ENCODE data around the gene PLA2G1B.

The PLA2G1B gene

DNA sequence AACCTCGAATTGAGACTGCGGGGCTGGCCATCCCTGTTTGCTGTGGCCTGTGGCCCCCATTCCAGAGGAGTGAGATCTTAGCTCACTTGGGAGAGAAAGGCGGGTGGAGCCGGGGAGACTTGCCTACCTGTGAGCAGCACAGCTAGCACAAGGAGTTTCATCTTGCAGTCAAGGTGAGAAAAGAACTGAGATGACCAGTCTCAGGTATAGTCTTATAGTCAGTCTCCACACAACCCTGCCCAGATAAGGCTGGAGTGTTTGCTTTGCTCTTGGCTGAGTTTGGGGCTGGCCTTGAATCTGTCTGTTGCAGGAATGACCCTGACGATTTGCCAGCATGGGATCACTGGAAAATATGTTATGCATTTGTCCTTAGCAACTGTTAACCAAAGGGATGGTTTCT is at the start of gene PLA2G1B:
PLA2G1B (minus strand) TSS at position 187 of the 400 bp plus-strand sequence; CDS start at position 161, 26 bp downstream.
- no peak for DNase-seq (ENCODE audit: low read depth in 2 of 2)

DNA sequence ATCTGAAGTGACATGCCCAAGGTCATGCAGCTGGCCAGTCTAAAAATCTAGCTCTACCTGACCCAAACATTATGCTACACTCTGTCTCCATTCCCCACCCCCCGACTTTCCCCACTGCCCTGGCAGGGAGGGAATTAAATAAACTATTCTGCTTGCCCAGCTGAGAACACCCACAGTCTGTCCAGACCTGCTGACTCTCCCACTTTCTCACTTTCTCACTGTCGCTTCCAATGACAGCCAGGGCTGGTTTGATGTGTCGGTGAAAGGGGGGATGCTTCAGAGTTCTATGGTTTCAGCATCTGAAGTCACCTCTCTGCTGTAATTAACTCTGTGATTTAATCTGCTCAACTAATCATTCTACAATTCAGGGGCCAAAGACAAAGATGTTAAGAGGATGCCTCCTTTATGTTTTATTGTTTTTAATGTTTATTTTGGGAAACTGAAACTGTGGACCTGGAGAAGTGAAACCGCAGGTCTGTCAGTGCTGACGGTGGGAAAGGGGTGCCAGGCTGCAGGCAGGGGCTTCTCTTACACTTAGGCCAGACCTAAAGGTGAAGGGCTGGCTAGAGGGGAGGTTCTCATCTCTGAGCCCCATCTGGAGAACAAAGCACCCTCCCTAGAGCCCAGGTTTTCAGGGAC is 49.5 kb upstream of the PLA2G1B start:
- DNase-seq (ENCODE audit: low read depth in 2 of 2) = no peak

DNA sequence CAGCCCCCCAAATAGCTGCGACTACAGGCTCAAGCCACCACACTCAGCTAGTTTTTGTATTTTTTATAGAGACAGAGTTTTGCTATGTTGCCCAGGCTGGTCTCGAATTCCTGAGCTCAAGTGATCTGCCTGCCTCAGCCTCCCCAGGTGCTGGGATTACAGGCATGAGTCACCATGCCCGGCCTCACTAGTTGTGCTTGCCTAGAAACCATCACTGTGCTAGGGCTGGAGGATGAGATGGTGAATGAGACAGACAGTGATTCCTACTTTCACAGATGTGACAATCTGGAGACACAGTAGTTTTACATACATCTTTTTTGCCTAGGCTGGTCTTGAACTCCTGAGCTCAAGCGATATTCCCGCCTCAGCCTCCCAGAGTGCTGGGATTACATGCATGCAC is 48.8 kb upstream of the PLA2G1B start:
- DNase-seq (ENCODE audit: low read depth in 2 of 2) = no peak

DNA sequence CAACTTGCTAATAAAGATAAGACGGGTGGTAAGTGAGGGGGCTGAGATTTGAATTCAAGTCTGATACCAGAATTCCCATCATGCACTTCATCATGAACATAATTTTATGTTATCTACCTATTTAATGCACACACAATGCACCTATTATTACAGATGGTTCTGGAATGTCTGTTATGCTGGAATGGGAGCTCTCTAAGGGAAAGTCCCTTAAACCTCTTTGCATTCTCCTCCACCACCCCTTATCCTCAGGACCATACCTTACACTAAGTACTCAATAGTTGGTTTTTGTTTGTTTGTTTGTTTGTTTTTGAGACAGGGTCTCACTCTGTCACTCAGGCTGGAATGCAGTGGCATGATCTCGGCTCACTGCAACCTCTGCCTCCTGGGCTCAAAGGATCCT is 48.4 kb upstream of the PLA2G1B start:
- DNase-seq (ENCODE audit: low read depth in 2 of 2) = no peak

DNA sequence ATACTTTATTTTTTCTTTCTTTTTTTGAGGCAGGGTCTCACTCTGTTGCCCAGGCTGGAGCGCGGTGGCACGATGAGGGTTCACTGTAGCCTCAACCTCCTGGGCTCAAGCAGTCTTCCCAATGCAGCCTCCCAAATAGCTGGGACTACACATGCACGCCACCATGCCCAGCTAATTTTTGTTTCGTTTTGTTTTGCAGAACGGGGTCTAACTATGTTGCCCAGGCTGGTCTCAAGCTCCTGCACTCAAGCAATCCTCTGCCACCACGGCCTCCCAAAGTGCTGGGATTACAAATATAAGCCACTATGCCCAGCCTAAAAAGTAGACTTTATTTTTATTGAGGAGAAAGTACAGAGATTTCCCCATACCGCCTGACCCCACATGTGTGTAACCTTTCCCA is 46.1 kb upstream of the PLA2G1B start:
- DNase-seq (ENCODE audit: low read depth in 2 of 2) = no peak

DNA sequence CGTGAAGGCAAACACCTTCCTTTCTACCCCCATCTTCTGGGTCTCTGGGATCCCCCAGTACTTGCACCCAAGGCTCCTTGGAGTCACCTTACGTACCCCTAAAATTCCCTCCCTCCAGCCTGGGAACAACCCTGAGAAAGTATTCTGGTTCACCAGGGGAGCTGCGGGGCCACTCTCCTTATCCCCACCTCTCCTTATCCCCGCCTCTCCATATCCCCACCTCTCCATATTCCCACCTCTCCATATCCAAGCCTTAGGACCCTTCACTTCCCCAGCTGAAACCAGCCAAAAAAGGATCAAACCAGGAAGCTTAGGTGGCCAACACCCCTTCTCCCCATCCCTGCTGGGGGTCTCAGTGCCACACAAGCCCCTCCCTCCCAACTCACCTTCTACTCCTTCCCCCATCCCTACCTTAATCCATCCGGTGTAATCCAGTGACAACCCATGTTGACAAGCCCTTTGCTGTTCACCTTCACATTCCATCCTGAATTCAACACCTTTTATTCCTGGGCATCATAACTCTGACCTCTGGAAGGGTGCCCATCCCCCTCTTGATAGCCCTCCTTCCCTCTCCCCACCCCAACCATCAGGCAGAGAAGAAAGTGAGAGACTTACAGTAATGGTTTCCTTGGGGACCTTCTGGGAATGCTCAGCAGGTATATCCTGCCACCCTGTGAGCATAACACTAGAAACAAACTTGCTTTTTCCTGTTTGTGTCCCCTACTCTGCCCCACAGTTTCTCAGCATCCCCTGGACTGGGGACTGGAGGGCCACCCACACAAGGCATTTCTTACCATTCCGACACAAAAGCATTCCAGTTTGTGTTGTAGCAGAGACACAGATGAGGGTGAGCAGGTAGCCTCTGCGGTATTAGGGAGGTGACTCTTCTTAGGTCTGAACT is 43.0 kb upstream of the PLA2G1B start:
- DNase-seq (ENCODE audit: low read depth in 2 of 2) = no peak

DNA sequence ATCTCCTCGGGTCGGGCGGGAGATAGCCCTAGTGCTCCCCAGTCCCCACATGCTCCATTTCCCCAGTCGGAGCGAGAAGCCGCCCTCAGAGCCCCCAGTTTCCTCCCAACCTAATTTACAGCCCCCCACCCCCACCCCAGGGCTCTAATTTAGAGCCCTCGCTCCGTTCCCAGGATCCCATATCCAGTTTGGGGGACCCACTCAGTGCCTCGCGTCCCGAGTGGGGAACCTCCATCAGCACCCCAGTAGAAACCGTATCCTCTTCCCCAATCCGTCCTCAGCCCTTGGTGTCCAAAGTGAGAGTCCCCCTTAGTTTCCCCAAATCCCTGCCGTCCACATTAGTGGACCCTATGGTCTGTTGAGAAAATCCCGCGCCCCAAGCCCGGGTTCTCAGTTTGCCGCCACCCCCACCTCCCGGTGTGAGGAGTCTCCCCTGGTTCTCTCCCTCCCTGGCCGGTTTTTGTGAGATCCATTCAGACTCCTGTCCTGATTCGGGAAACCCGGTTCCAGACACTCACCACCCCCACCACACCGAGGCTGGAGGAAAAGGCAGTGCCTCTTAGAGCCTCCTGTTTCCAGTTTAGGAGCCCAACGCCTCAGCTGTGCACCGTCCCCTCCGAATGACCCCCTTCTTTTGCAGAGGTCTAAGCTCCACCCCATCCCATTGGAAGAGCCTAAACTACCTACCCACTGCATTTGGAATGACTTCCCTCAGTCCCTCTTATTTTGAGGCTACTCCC is 42.2 kb upstream of the PLA2G1B start:
- DNase-seq (ENCODE audit: low read depth in 2 of 2) = no peak

DNA sequence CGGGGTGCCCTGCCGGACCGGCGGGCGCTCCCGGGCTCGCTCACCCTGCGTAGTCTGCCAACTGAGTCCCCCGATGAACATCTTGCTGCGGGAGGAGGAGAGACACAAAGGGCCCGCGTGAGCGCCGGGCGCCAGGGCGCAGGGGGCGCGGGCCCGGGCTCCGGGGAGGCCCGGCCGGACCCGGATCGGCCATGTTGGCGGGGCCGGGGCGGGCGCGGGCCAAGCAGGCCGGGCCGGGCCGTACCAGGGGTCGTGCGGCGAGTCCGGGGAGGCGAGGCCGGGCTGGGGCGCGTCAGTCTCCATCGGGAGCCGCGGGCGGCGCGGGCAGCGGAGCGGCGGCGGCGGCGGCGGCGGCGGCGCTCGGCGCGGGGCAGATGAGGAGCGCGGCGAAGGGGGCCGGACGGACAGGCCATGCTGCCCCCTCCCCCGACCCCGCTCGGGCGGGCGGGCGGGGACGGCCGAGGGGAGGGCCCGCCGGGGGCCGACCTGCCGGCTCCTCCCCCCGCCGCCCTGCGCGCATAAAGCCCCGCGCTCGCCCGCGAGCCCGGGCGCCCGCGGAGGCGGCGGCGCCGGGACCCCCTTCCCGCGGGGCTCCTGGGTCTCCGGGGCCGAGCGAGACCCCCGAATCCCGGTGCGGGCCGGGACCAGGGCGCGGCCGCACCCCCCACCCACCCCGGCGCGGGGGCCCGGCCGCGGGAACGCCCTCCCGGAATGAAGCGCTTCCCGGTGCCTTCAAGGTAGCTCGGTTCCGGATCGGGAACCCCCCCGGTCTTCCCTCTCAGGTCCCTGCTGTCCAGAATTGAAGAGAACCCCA is 41.4 kb upstream of the PLA2G1B start, which contains the start of gene MSI1:
MSI1 (minus strand) TSS at position 376 of the 814 bp plus-strand sequence; CDS start at position 303, 73 bp downstream.
- DNase-seq (ENCODE audit: low read depth in 2 of 2) = peak in 1 of 2 donors; percentile 7

DNA sequence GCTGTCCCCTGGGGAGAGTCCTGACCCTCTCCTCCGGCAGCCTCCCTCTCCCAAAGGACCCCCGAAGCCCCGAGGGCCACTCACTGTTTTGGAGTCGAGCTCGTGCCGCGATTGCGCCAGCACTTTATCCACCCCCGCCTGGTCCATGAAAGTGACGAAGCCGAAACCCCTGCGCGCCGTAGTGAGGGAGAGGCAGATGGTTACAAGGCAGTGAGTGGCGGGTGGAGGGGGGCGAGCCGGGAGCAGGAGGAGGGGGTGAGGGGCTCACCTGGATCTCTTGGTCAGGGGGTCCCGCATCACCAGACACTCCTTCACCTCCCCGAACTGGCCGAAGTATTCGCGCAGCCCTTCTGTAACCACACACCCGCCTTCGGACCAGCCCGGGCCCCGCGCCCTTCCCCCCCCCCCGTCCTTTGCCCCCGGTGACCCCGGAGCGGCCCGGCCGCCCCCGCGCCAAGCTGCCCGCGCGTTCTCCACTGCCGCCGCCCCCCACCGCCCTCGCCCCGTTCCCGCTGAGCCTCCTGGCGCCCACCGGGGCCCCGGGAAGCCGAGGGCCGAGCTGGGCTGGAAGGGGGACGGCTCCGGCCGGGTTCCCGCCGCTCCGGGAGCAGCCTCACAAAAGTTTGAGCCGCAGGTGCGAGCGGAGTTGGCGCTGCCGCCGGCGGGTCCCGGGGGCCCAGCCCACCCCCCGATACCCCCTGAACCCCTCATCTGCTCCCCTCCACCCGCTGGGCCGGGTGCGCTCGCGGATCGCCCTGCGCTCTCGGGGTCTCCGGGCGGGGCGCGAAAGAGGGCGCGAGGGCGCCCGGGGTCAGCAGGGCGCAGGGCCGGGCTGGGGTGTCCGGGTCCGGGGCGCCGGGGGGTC is 40.6 kb upstream of the PLA2G1B start:
- peak; percentile 11 to 41 for DNase-seq (ENCODE audit: low read depth in 2 of 2)

DNA sequence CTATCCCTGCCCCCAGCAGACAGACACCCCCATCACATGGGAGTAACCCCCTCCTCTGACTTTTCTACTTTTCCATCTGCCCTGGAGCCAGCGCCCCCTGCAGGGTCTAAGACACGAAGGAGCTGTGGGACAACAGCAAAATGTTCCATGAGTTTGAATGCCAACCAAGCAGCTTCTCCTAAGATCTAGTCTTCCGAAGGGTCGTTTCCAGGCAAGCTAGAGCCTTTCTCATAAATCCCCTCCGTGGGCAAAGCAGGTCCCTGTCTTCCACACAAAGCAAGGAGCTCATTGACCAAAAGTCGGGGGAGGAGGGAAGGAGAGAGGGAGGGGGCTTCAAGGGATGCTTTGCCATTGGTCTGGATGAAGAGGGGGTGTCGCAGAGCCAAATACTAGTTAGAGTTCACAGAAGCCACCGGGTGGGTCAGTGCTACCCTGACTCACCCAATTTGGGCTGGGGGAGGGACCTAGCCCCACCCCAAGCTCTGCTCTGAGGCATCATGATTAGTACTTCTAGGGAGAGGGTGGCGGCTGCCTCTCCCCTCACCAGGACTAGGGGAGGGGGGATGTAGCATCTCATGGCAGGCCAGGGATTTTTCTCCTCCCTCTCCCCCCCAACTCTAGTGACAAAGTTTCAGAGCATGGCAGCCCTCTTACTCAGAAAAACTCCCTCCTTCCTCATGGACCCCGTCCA is 39.8 kb upstream of the PLA2G1B start:
- DNase-seq (ENCODE audit: low read depth in 2 of 2) = peak in 1 of 2 donors; percentile 9

DNA sequence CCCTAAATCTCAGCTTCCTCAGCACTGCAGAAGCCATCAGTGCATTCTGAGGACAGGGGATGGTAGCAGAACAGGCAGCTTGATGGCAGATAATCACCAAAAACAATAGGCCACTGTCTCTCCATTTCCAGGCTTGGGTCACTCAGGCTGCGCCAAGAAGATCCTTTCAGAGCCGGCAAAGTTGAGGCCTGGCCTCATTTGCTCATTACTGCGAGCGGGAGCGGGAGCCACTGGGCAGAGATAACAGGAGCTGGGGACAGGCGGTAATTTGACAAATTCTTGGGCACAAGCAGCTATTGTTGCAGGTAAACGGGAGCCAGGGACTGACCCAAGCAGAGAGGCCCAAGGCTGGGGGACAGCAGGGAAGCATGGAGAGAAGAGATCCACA is 39.3 kb upstream of the PLA2G1B start:
- no peak for DNase-seq (ENCODE audit: low read depth in 2 of 2)

DNA sequence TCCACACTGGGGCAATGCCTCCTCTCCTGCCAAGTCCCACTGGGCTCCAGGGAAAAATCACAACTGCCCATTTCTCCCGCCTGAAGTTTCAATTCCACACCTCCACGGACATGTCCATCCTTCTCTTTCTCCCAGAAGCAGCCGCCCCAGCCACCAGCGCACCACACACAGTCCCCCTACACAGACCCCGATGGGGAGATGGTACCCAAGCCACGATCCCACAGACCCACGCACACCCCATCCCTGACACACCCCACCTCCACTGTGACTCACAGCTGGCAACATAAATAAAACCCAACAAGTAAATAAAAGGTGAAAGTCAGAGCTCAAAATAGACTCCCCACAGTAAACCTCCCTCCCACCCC is 38.7 kb upstream of the PLA2G1B start:
- no peak for DNase-seq (ENCODE audit: low read depth in 2 of 2)

DNA sequence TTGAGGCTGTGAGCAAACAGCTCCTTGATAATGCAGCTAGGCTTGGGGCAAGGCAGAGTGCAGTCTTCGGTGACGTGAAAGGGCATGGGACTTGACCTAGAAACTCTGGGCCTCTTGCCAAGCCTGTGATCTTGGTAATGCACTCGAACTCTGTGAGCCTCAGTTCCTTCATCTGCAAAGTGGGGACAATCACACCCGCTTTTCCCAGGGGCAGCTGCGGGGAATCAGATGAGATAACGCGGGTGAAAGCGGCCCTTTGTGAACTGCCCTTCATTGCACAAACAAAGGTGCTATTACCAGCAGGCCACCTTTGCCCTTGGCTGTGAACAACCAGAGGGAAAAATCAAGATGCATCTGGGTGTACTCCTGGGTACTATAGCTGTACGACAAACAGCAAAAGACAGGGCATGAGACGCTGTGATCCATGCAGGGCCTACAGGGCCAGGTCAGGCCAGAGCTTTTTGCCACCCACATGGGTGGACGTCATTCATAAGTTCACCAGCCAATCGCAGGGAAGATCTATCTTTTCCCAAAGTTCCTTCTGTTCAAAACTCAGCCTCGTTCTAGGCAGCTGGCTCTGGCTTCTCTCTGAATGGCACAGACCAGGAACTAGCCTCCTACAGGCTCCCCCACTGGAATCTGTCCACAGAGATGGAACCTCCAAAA is 38.2 kb upstream of the PLA2G1B start:
- DNase-seq (ENCODE audit: low read depth in 2 of 2) = no peak

DNA sequence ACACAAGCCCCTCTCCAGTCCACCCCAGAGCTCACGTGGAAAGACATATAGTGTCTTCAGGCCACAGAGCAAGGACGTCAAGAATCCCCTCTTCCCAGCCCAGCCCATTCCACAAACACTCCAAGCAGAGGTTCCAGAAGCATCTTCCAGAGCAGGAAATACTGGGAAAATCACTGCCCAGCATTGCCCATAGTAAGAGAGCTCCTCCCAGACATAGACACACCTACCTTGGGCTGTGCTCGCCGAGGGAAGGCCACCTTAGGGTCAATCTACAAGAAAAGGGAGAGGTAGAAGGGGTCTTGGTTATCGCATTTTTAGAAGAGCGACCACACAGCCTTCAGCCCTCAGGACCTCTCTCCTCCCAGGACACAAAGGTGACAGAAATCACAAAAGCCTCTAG is 36.9 kb upstream of the PLA2G1B start:
- DNase-seq (ENCODE audit: low read depth in 2 of 2) = no peak

DNA sequence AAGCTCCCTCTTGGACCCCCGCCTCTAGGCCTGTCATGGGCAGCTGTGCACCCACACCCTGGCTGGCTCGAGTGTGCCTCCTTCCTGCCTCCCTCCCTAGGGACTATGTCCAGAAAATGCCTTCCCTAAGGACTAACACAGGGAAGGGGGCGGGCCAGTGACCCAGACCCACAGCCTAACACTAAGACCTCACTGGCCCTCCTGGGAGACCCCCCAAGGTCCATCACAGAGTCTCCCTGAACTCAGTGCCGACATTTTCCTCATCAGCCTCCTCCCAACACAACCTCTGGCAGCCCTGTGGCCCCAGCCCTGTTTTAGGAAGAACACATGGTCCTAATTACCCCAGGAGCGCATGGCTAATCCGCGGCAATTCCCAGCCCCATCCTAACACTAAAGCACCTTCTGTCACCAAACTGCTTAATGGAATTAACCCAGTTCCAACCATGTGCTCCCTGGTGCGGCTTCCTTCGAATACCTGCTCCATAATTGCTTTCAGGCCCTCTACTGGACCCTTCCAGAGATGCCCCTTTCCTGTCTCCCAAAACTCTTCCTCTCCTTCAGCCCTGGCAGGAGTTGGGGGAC is 35.8 kb upstream of the PLA2G1B start:
- no peak for DNase-seq (ENCODE audit: low read depth in 2 of 2)

DNA sequence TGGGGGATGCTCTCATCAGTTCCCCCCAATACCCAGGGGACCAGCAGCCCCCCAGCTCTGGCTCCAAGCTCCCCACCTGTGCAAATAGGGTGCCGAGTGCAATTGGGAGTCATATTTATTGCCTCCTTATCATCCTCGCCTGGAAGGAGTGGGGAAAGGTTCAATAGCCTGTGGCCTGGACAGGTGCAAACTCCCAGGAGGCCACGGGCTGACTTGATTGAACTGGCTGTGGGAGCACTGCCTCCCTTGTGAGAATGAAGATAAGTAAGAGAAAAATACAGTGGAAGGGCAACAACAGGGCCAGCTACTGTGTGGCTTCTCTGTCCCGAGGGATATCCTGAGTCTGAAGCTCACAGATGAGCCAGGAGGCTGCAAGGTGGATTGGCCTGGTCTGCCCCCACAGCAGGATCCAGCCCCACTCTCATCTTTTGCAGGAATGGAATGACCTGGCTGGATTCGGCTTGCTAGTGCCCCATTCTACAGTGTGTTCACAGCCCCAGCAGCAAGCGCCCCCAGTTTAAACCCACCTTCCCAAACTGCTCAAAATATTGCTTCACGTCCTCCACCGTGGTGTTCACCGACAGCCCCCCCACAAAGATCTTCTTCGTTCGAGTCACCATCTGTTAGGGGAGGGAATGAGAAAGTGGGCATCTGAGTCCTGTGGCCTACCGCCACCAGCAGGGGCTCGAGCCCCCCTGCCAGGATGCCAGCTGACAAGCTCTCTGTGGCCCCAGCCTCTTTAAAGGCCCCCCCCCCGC is 35.1 kb upstream of the PLA2G1B start:
- DNase-seq (ENCODE audit: low read depth in 2 of 2) = no peak

DNA sequence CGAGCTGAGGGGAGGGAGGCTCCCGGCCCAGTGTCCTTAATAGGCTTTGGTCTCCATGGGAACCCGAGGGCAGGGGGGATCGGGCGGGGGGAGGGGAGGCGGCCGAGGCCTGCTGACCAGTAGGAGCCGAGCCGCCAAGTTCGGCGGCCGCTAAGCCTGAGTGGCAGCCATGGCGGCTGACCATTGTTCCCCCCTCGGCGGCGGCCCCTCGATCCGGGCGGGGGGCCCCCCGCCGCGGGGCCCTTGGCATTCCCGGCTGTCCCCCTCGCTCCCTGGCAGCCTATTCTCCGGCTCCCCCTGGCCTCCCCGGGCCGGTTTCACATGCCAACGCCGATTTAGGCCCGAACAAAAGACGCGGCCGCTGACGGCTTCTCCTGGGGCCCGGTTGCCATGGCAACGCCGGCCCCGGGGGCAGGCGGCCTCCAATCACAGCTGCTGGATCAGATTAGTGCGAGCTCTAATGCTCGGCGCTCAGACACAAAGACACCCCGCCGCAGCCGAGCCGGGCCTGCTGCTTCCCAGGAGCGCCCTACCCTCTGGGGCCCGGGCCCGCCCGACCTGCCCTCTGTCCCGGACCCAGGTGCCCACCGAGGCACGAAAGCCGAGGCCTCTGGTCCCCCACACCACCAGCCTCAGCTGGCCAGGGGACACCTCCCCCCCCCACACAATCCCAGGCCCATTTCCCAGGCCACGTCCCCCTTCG is 34.1 kb upstream of the PLA2G1B start:
- DNase-seq (ENCODE audit: low read depth in 2 of 2) = no peak

DNA sequence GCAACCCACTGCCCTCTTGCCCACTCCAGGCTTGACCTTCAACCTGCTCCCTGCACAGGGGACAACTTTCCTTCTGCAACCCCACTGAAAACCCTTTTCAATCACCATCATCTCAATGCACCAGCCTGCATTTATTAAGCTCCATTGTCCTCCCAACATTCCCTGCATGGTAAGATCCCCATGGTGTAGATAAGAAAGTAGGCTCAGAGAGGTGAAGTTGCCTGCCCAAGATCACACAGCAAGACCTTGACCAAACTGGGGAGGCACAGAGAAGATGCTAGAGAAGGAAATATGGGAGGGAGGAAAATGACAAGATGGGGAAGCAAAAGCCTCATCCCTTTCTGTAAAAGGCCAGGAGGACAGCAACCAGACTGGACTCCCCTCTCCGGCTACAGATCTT is 31.5 kb upstream of the PLA2G1B start:
- no peak for DNase-seq (ENCODE audit: low read depth in 2 of 2)
